GM19035 (cell line): ENCODE data around the gene YOD1.

Experiments used
- ATAC-seq: cut with Tn5 transposase; IDR thresholded peaks from one replicate; pipeline ENCODE4 v1.9.1; 2021; ENCODE audit not compliant: unreplicated experiment

YOD1 gene

GRCh38 chr1:207013321-207014085 lies 37.5 kb downstream of the YOD1 start:
- no peak for ATAC-seq

DNA sequence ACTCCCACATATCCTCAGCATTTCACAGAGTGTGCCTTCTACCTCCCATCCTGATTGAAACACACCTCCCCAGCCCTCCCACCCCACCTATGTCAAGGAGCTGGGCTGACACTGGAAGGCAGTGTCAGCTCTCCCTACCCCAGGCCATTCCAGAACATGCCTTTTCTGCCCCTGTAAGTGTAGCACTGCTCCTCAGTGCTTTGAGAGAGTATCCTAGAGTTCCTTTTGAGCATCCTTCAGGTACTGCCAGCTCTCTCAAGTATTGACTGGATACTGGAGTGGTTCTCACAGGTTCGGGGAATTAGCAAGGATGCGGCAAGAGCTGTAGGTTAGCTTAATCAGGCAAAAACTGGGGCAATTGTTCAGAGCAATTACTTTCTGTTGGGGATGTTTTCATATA lies 40.3 kb downstream of the YOD1 start:
- no peak for ATAC-seq

GRCh38 chr1:207009945-207010344 lies 41.1 kb downstream of the YOD1 start:
- ATAC-seq, result no peak

DNA sequence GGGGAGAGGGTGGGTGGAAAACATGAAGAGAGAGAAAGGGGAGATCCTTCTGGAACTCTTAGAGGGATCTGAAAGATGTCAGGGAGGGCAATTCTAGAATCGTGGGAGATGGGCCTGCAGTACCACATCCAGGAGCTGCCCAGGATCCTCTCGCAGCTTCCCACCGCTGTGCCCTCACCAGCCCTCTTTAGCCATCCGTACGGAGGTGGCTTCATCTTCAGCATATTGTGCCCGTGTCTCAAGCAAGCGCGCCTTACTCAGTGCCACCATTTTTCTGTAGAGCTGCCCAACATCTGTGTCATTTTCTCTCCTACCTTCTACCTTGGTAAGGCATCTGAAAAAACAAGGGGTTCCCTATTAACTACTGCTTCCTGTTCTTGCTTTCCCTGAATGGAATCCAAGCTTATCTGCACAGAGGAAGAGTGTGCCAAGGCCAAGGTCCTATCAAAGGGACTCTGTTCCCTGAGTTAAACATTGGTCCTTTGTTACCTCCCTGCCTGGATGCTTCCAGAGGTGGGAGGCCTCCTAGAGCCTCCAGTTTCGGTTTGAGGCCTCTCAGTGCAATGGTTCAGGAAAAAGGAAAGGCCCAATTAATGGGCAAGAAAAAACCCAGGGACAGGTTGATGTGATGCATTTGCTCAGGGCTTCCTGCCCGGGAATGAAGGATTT lies 41.7 kb downstream of the YOD1 start:
- ATAC-seq, result no peak

- no peak for ATAC-seq
Measured at GRCh38 chr1:207007352-207008033, 43.5 kb downstream of the YOD1 start.

GRCh38 chr1:207006914-207007313 lies 44.1 kb downstream of the YOD1 start:
- no peak for ATAC-seq

DNA sequence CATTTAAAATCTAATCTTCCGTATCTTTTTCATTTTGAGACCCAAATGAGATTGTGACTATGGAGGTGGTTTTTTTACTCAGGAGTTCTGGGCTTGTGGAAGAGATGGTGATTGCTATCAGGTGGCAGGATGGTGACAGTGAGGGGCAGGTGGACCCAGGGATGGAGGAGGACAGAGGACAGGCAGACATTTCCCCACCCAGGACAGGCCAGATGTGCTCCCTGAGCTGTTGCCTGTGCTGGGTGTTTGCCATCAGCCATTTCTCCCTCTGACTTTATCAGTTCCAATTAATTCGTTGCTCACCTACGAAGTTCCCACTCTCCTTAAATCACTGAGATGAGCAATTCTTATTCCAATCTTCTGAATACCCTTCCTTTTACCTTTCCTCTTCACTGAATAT lies 44.9 kb downstream of the YOD1 start:
- no peak for ATAC-seq

DNA sequence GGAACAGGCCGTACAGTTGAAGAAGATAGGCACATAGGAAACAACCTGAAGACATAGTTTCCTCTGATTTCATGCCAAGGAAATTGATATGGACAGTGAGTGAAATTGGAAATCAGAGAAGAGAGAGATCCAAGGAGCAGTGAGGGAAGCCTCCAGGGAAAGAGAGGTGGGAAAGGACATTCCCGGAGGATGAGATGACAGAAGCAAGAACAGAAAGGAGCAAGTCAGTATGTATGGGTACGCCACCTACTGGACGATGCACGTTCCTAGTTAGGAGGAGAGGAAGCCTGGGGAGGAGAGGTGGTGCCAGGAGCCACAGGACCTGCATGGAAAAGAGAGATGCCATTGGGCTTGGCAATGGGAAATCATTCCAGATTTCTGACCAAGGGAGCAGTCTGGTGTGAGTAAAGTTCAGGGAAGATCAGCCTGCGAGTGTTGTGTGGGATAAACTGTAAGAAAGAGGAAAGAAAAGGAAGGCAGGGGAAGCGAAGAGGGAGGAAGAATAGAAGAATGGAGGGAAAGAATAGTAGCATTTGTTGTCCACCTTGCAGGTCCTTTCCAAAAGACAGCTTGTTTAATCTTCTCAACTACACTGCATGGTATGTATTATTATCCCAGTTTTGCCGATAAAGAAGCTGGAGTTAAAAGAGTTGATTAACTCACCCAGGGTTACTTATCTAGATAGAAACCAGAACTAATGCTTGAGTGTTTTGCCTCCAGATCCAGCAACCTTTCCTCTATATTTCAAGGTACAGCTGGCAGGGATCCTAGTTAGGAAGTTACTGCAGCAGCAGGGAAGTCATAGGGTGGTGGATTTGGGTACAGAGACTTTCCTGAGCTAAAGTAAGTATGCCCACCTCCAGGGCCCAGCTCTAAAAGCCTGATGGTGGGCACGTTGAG lies 45.8 kb downstream of the YOD1 start:
- no peak for ATAC-seq

DNA sequence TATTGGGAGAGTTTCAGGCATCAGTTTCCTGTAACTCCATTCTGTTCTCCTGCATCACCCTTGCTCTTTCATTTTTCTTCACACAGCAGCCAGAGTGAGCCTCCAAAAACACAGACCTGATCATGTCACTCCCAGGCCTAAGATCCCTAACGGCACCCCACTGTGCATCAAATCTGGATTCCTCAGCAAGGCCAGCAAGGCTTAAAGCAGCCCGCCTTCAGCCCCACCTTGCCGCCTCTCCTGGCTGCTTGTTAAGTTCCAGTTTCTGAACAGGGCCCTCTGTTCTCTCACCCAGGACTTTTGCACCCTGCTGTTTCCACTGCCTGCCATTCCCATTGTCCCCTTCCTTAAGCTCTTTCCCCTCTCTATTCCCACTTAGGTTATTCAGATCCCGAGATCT lies 47.8 kb downstream of the YOD1 start:
- ATAC-seq, result no peak

DNA sequence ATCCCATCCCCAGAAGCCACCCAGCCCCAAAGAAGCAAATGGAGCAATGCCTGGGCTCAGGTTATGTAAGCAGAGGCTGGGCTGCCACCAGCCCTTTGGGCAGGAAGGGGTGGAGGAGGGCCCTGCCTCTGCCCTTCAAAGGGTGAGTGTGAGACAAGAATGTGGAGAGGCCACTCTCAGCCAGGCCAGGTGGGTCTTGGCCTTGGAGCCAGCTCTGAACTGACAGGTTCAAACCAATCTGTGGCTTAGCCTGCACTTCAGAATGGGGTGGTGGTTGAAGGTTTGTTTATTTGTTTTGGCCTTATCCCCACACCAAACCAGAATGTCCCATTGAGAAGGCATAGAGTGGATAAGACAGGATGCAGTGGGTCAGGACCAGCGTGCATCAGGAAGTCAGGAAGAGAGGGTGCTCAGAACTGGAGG lies 48.3 kb downstream of the YOD1 start:
- ATAC-seq, result no peak

DNA sequence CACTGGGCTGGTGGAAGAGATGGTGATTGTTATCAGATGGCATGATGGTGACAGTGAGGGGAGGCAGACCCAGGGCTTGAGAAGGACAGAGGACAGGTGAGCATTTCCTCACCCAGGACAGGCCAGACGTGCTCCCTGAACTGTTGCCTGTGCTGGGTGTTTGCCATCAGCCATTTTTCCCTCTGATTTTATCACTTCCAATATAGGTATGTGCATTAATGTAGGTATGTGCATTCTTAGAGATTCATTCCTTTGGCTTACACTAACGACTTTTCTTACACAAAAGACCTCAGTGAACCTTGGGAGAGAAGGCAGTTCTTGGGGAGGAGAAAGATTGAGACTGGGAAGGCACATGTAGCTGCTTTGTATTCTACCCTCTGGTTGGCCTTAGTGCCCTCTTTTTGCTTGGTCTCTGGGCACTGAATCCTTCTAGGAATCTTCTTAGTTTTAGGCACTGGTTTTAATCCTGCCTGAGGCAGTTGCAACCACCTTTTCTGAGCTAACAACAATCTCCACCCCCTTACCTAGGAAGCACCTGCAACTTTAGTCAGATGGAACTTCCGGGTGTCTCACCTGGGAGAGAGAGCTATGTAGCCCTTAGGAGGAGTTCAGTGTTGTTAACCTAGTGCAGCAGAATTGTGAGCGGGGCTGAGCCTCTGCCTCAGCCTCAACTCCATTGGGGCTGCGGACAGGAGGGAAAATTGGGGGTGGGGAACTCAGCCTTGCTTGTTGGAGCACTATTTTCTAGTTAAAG lies 49.3 kb downstream of the YOD1 start:
- ATAC-seq, result no peak

DNA sequence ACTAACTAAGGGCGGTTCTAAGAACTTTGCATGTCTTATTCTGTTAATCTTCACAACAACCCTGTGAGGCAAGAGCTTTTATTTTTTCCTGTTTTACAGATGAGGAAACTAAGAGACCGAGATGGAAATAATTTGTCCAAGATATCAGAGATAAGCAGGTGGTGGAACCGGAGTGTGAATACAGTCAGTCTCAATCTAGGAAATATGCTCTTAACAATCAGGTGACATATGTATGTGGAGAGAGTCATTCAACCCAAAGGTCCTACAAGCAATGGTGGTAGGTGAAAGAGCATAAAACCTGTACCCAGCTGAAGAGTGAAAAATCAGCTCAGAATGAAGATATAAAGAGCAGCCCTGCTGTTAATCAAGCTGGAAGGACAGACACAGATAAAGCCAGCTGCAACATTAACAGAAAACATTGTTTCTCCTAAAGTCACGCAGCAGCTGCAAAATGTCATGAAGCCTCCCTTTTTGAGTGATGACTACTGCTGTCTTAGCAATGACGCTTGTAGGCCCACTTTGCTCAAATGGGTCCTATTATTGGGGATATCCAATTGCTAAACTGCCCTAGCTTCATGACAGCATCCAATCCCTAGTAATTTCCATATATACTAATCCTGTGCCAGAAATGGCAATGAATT lies 50.2 kb downstream of the YOD1 start:
- ATAC-seq, result no peak

DNA sequence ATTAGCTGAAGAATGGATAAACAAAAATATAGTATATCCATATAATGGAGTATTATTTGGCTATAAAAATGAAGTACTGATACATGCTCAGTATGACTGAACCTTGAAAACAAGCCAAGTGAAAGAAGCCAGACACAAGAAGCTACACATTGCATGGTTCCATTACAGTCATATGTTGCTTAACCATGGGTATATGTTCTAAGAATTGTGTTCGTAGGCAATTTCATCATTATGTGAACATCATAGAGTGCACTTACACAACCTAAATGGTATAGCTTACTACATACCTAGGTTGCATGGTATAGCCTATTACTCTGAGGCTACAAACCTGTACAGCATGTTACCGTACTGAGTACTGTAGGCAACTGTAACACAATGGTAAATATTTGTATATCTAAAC lies 52.2 kb downstream of the YOD1 start:
- ATAC-seq, result no peak
